Caco-2 (cell line): ENCODE results near the gene ZNF320. TPM values are rescaled to one million over a fixed set of nuclear protein-coding genes. Genes with fewer than 3 reads are reported as not detected.
"Not testable (repeated sequence)": the region's sequence is repeated elsewhere in the genome, so short reads cannot be mapped to it uniquely, and the experiment has no call there.

ENCODE experiments used
- BruUV-seq: library from RNA; stranded (reverse); fragments of 400-500 nt; replicated peaks from 2 replicates; lab custom pipeline; 2021; lab: Mats Ljungman, UMichigan
- CTCF ChIA-PET: fragments of 300-600 bp; sonication (Branson Sonifier 250); formaldehyde crosslinking; loops from one replicate; lab custom pipeline; 2022; ENCODE audit warnings: antibody characterized with exemption; lab: Charles Lee
- POLR2A ChIA-PET: fragments of 300-600 bp; sonication (Branson Sonifier 250); formaldehyde crosslinking; loops from one replicate; lab custom pipeline; 2022; ENCODE audit warnings: antibody characterized with exemption; lab: Charles Lee
- DNase-seq, 2 experiments: peaks; one replicate each; pipeline versions ENCODE4 v3.0.0 to v3.0.0-alpha.2; 2020 to 2022
- H3K27me3 ChIP-seq: replicated peaks from 2 replicates; pipeline ENCODE4 v1.6.0; 2011; ENCODE audit warnings: low read length; ENCODE audit not compliant: control insufficient read depth, insufficient read depth
- H3K36me3 ChIP-seq: 2 replicates; pipeline ENCODE4 v1.5.1; 2011; ENCODE audit warnings: low read length; ENCODE audit not compliant: control insufficient read depth, insufficient read depth
- H3K4me1 ChIP-seq: fragments of 250-450 bp; sonication (Bioruptor Pico); 2 replicates; pipeline ENCODE4 v1.5.1; 2020; ENCODE audit warnings: mild to moderate bottlenecking
- H3K4me3 ChIP-seq: 2 replicates; pipeline ENCODE4 v1.5.1; 2011; ENCODE audit warnings: low read depth, mild to moderate bottlenecking, control low read depth, low read length
- H3K9me3 ChIP-seq: fragments of 250-450 bp; sonication (Bioruptor Pico); 2 replicates; pipeline ENCODE4 v1.5.1; 2020; ENCODE audit warnings: mild to moderate bottlenecking, moderate library complexity
- H3K27ac Mint-ChIP-seq: one replicate; pipeline ENCODE4 v1.8.0; 2022; ENCODE audit warnings: mixed read lengths; ENCODE audit not compliant: unreplicated experiment
- H3K27me3 Mint-ChIP-seq: one replicate; pipeline ENCODE4 v1.8.0; 2022; ENCODE audit warnings: mixed read lengths; ENCODE audit not compliant: insufficient read depth, unreplicated experiment
- H3K36me3 Mint-ChIP-seq: one replicate; pipeline ENCODE4 v1.8.0; 2022; ENCODE audit warnings: mild to moderate bottlenecking, mixed read lengths; ENCODE audit not compliant: insufficient read depth, unreplicated experiment
- H3K4me1 Mint-ChIP-seq: one replicate; pipeline ENCODE4 v1.8.0; 2022; ENCODE audit warnings: low read depth, mixed read lengths; ENCODE audit not compliant: unreplicated experiment
- H3K4me3 Mint-ChIP-seq: one replicate; pipeline ENCODE4 v1.8.0; 2022; ENCODE audit warnings: mild to moderate bottlenecking, moderate library complexity, mixed read lengths; ENCODE audit not compliant: unreplicated experiment
- H3K9me3 Mint-ChIP-seq: one replicate; pipeline ENCODE4 v1.8.0; 2022; ENCODE audit warnings: mixed read lengths; ENCODE audit not compliant: unreplicated experiment
- CTCF ChIP-seq, 2 experiments: fragments of 200-600 bp in 1 of 2; IDR thresholded peaks; 1 replicate in 1 of 2; 2 replicates in 1 of 2; pipeline versions ENCODE4 v1.5.1 to v1.8.0; 2011 to 2022; ENCODE audit warnings: antibody characterized with exemption in 1 of 2, control low read depth in 1 of 2, inconsistent platforms in 1 of 2, low read depth in 1 of 2, low read length in 1 of 2, mild to moderate bottlenecking in 1 of 2, moderate library complexity in 1 of 2; ENCODE audit not compliant: insufficient read depth in 1 of 2, severe bottlenecking in 1 of 2, unreplicated experiment in 1 of 2
- intact Hi-C: fragments of 100-400 bp; cut with micrococcal nuclease; formaldehyde crosslinking; loops from one replicate; pipeline ENCODE4 v1.10.0; 2022; ENCODE audit not compliant: unreplicated experiment
- total RNA-seq: library from RNA; stranded (reverse); gene quantifications from 2 replicates; pipeline ENCODE4 v1.2.3, GENCODE V29; 2022

ZNF320 gene
- total RNA-seq, 1 experiment from 2014 or later = 14.7 TPM

GRCh38 chr19:52871466-52871865, 26.0 kb downstream of the ZNF320 start:
- H3K27me3 ChIP-seq = no peaks in the 10 kb centered on the region
- no peaks in the 10 kb centered on the region for H3K36me3 ChIP-seq
- Mint-ChIP-seq H3K27me3 (no peaks in the 10 kb centered on the region), H3K4me1 (peaks cover 5% of the 10 kb centered on the region), H3K36me3 (peaks cover 14% of the 10 kb centered on the region), H3K4me3 (no peak overlapping the region), H3K27ac (no peak overlapping the region), H3K9me3 (peaks cover 40% of the 10 kb centered on the region)
- BruUV-seq = no TSS peak
- ChIA-PET POLR2A (no interaction called here), CTCF (no interaction called here)
- H3K4me1 ChIP-seq = peaks cover 15% of the 10 kb centered on the region
- H3K4me3 ChIP-seq = no peak overlapping the region
- peaks cover 25% of the 10 kb centered on the region for H3K9me3 ChIP-seq
- intact Hi-C loops = no loop called here
- TF ChIP-seq CTCF (IDR thresholded peaks at IDR 0.05; ENCODE audit: insufficient read depth in 1 of 2, low read depth in 1 of 2, low read length in 1 of 2, severe bottlenecking in 1 of 2, unreplicated experiment in 1 of 2) = no peak
- no peak for DNase-seq

- H3K27me3 ChIP-seq, POLR2A ChIA-PET, H3K4me3 ChIP-seq, BruUV-seq, intact Hi-C loops, H3K4me3 Mint-ChIP-seq, H3K4me1 Mint-ChIP-seq, H3K27me3 Mint-ChIP-seq, H3K4me1 ChIP-seq, H3K36me3 ChIP-seq: not testable (repeated sequence)
- Mint-ChIP-seq H3K36me3 (peaks cover 11% of the 10 kb centered on the region), H3K27ac (peak overlapping the region; percentile 7), H3K9me3 (peaks cover 30% of the 10 kb centered on the region)
- H3K9me3 ChIP-seq = peaks cover 28% of the 10 kb centered on the region
- CTCF ChIA-PET = interaction anchor here (0.6 kb wide), 1 partner anchor 58 kb away, joined by 3 read pairs; no protein-coding TSS in a partner anchor
- peak in 1 of 2 experiments; percentile 37 for DNase-seq
Measured at GRCh38 chr19:52868031-52868430, 29.4 kb downstream of the ZNF320 start.

- H3K4me3 ChIP-seq = peak within 1 kb of the TSS; percentile 74
- H3K4me1 ChIP-seq, BruUV-seq, intact Hi-C loops, CTCF ChIA-PET, H3K36me3 ChIP-seq, H3K27me3 Mint-ChIP-seq, H3K27me3 ChIP-seq, H3K9me3 ChIP-seq: not testable (repeated sequence)
- peak; percentile 86 to 90 for DNase-seq
- POLR2A ChIA-PET = interaction anchor here (0.6 kb wide), 1 partner anchor 419 kb away, joined by 3 read pairs; no protein-coding TSS in a partner anchor
- H3K36me3 Mint-ChIP-seq = peaks cover 44% of the 10 kb centered on the region
- peak within 1 kb of the TSS; percentile 84 for H3K4me3 Mint-ChIP-seq
- peak within 1 kb of the TSS; percentile 81 for H3K27ac Mint-ChIP-seq
- peaks cover 11% of the 10 kb centered on the region for H3K9me3 Mint-ChIP-seq
- H3K4me1 Mint-ChIP-seq = peaks cover 15% of the 10 kb centered on the region
Measured at GRCh38 chr19:52857378-52858191, 39.9 kb downstream of the ZNF320 start, which contains the start of gene ZNF468. TSS of gene ZNF468 (minus strand) at chr19:52857619. CDS start at chr19:52854272, 3,347 bp downstream.

GRCh38 chr19:52856540-52857377, 40.7 kb downstream of the ZNF320 start:
- POLR2A ChIA-PET, H3K27me3 Mint-ChIP-seq, H3K4me1 ChIP-seq, H3K9me3 ChIP-seq, CTCF ChIA-PET, H3K27me3 ChIP-seq, H3K36me3 ChIP-seq, intact Hi-C loops: not testable (repeated sequence)
- Mint-ChIP-seq H3K36me3 (peaks cover 52% of the 10 kb centered on the region), H3K4me1 (peaks cover 15% of the 10 kb centered on the region), H3K27ac (peak overlapping the region; percentile 81), H3K9me3 (peaks cover 11% of the 10 kb centered on the region), H3K4me3 (peak overlapping the region; percentile 84)
- BruUV-seq = TSS peak; percentile 56
- H3K4me3 ChIP-seq = peak overlapping the region; percentile 74
- peak in 1 of 2 experiments; percentile 11 for DNase-seq

Other genes with a start within 250 kb of the ZNF320 start
- gene ZNF611, start 162.6 kb downstream of the ZNF320 start, total RNA-seq = 27.5 and 28.5 TPM in 2 replicates
- 18.8 and 21.1 TPM in 2 replicates for gene ZNF600, start 110.8 kb downstream of the ZNF320 start, total RNA-seq
- 27.2 and 28.2 TPM in 2 replicates for gene ZNF28, start 76.0 kb downstream of the ZNF320 start, total RNA-seq
- 29.1 and 35.8 TPM in 2 replicates for gene ZNF468, start 40.0 kb downstream of the ZNF320 start, total RNA-seq
- gene ZNF888, start 25.8 kb upstream of the ZNF320 start, total RNA-seq = 7.3 and 9.0 TPM in 2 replicates
- 8.8 and 11.5 TPM in 2 replicates for gene ZNF816, start 65.2 kb upstream of the ZNF320 start, total RNA-seq
- gene ERVV-1, start 116.3 kb upstream of the ZNF320 start, total RNA-seq = not detected in 2 replicates
- 0.11 and 0.21 TPM in 2 replicates for gene ERVV-2, start 147.1 kb upstream of the ZNF320 start, total RNA-seq
- 30.6 and 33.3 TPM in 2 replicates for gene ZNF160, start 205.8 kb upstream of the ZNF320 start, total RNA-seq
- 12.5 and 14.9 TPM in 2 replicates for gene ZNF415, start 235.3 kb upstream of the ZNF320 start, total RNA-seq